Adipose tissue (tissue), 3 donors: ENCODE measurements around the gene BCL6B. TPM values are rescaled to one million over a fixed set of nuclear protein-coding genes. Genes with fewer than 3 reads are reported as not detected.

Experiments
- H3K27ac ChIP-seq: one replicate; pipeline ENCODE4 v1.5.1; 2013; ENCODE audit warnings: low read depth, low read length
- WGBS, 3 donors: extraction: QIAGEN DNeasy Blood & Tissue Kit; methylation state at CpG; one replicate each; pipeline ENCODE4 v1.1.7; 2013; 5-methylcytosine and 5-hydroxymethylcytosine counted together
- polyA plus RNA-seq, 3 donors: library from polyadenylated mRNA; stranded (reverse); fragments of 200-250 nt; gene quantifications; one replicate each; pipeline ENCODE4 v1.2.3, GENCODE V29; 2013
- donor health status: healthy with polysubstance abuse.
- donor health status: Bipolar disorder and iron deficiency.
- donor health status: healthy.

Gene BCL6B
- polyA plus RNA-seq, 3 donors = 3.1 to 23.0 (median 16.6) TPM

DNA sequence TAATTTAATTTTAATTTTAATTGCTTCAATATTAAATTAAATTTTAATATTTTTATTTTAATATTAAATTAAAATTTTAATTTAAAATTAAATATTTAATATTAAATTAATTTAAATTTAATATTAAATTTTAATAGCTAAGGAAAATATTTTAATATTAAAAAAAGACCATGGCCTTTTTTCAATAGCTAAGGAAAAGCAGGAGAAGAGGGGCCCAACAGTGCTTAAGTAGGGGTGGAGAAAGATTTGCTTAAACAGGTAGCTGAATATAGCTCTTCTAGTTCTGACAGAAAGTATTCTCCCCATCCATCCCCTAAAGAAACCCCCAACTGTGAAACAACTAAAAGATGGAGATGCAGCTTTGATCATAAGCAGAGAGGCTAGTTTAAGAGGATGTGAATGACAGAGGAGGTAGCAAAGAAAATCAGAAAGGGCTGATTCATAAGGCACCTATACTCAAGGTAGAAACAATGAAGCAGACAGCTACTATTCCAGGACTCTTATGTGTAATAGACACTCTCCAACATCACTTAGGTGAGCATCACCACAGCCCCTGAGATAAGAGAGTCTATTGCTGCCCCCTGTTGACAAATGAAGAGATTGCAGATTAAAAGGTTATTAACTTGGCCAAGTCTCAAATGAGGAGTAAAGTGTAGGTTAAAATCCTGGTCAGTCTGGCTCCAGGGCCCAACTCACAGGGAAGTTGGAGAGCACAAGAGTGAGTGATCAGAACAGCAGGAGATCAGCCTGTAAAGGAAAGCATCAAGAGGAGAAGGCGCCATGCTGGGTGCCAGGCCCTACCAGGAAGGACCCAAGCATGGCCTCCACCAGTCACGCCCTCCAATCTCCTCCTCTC is 18.2 kb upstream of the BCL6B start:
- 93 to 96% (median 94%) methylated on average over 2 of the region's 2 CpGs for WGBS, 3 donors
- no peak overlapping the region for H3K27ac ChIP-seq

DNA sequence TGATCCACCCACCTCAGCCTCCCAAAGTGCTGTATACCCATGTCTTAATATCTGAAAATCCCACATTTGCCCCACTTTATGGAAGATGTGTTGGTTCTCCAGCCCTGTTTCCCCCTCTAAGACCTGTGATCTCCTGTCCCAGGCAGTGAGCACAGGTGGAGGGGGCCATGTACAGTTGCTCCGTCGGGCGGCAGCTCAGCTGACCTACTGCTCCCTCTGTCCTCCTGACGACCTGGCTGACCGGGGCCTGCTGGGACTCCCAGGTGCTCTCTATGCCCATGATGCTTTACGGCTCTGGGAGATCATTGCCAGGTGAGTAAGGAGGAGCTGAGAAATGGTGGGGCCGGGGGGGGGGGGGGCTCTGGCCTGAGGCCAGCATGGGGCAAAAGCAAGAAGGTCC is 17.1 kb upstream of the BCL6B start:
- H3K27ac ChIP-seq = no peak overlapping the region
- 57 to 83% (median 74%) methylated on average over 6 to 7 of the region's 7 CpGs for WGBS, 3 donors

DNA sequence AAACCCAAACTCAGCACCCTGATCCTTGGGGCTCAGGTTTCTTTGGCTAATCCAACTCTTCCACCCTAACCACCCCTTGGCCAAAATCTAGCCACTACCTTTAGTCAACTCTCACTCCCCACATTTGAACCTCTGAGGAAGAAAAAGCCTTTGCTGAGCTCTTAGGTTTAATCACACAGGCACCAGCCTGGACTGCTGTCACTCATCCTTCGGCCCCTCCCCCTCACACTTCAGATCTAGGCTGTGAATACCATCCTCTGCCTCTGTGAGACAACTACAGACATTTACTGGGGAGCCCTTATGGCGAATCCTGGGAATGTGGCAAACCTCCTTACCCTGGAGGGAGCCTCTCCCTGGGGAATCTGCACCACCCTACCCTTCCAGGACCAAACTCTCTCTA is 15.7 kb upstream of the BCL6B start:
- 82 to 89% (median 84%) methylated on average over 2 of the region's 2 CpGs for WGBS, 3 donors
- H3K27ac ChIP-seq = no peak overlapping the region

DNA sequence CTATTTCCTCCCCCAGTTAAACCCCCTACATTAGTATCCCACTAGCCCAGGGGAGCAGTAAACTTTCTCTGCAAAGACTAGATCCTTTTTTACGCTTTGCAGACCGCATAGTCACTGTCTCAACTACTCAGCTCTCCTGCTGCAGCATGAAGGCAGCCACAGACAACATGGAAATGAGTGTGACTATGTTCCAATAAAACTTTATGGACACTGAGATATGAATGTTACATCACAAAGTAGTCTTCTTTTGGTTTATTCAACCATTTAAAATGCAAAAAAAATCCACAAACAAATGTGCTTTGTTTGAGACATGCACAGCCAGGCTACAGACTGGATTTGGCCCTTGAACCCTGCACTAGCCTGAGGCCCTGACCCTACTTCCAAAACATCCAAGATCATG is 12.3 kb upstream of the BCL6B start:
- no peak overlapping the region for H3K27ac ChIP-seq
- 84 to 91% (median 87%) methylated on average over 2 of the region's 2 CpGs for WGBS, 3 donors

DNA sequence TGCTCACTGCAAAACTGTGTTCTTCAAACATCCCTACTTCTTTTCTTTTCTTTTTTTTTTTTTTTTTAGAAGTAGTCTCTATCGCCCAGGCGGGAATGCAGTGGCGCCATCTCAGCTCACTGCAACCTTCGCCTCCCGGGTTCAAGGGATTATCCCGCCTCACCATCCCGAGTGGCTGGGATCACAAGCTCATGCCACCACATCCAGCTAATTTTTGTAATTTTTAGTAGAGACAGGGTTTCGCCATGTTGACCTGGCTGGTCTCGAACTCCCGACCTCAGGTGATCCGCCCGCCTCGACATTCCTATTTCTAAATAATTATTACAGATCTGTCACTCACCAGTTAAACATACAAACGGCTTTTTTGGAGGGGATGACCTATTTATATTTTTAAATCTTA is 11.4 kb upstream of the BCL6B start:
- 32 to 48% (median 39%) methylated on average over 13 to 14 of the region's 14 CpGs for WGBS, 3 donors
- no peak overlapping the region for H3K27ac ChIP-seq

DNA sequence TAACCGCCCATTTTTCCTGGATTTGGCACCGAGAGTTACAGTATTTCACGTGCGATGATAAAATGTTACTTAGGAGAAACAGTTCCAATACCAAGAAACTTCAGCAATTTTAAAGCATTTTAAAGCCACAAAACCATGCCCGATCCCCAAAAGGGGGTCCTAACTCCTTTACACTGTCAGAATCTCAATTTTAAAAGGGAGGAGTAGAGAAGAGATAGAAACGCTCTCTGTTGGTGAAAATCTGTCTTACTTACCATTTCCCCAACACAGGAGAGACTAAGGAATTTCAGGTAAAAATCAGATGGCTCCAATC is 11.0 kb upstream of the BCL6B start:
- H3K27ac ChIP-seq = peak overlapping the region; percentile 99
- 0 to 1% (median 0%) methylated on average over 6 of the region's 6 CpGs for WGBS, 3 donors

DNA sequence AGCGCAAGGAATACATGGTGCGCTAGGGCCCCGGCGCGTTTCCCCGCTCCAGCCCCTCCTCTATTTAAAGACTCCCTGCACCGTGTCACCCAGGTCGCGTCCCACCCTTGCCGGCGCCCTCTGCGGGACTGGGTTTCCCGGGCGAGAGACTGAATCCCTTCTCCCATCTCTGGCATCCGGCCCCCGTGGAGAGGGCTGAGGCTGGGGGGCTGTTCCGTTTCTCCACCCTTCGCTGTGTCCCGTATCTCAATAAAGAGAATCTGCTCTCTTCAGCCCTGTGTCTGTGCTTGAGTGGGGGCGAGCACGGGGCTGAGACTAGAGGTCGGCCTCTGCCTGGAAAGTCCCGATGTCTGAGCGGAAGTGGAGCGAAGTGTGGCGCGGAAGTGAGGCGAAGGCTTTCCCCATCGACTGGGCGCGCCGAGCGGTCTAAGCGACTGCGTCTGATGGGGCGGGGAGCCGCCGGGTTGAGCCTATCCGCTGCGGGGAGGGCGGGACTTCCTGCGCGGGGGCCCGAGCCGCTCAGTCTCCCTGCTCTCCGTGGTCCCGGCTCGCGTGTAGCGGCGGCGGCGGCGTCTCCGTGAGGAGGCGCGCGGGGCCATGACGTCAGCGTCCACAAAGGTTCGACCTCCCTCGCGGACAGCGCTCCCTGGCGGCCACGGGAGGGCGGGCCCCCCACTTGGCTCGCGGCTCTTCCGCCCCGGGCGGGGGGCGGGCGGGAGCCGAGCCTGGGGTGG is 8.4 kb upstream of the BCL6B start:
- 0 to 1% (median 1%) methylated on average over 52 to 75 of the region's 75 CpGs for WGBS, 3 donors
- peak overlapping the region; percentile 81 for H3K27ac ChIP-seq

DNA sequence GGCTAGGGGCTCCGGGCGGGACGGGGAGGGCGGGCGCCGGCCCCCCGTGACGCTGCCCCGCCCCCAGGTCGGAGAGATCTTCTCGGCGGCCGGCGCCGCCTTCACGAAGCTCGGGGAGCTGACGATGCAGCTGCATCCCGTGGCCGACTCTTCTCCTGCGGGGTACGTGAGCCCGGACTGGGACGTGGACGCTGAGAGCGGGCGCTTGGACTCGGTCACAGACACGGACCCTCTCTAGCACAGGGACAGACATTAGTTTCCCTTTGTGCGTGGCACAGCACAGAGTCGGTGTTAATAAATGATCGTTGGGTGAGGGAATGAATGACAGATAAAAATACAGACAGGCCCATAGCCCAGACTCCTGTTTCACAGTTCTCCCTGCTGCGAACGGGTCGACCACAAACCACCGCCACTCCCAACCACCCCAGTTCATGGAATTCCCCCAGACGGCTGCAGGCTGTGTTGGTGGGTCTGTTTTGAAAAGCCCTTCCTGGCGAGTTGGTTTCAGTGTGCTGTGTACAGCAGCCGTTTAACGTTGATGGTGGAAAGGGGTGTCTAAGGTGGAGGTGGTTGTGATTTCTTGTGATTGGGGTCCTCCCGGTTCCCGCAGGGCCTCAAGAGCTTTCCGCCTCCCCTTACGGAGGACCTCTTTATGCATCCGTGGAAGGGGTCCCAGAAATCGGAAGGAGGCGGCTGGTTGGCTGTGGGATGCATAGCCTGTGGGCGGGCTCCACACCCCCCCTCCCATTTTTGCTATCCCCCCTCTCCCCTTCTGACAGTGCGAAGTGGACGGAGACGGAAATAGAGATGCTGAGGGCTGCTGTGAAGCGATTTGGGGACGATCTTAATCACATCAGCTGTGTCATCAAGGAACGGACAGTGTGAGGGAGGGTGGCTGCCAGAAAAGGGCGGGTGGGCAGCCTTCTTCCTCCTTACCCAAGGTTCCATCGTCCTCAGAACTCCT is 7.6 kb upstream of the BCL6B start:
- H3K27ac ChIP-seq = peak overlapping the region; percentile 48
- WGBS, 3 donors = 8 to 21% (median 8%) methylated on average over 50 to 56 of the region's 56 CpGs

DNA sequence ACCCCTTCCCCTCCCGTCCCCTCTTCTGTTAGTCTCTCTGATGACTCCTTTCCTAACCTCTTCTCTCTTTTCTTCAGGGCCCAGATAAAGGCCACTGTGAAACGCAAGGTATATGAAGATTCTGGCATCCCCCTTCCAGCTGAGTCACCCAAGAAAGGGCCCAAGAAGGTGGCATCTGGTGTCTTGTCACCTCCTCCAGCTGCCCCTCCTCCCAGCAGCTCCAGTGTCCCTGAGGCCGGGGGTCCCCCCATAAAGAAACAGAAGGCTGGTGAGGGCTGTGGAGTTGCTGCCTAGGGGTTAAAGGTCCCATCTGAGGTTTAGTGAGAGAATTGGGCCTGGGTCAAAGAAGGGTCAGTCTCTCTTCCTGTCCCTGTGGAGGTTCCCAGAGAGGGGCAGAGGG is 6.4 kb upstream of the BCL6B start:
- H3K27ac ChIP-seq = no peak overlapping the region
- 87 to 91% (median 88%) methylated on average over 3 of the region's 3 CpGs for WGBS, 3 donors

DNA sequence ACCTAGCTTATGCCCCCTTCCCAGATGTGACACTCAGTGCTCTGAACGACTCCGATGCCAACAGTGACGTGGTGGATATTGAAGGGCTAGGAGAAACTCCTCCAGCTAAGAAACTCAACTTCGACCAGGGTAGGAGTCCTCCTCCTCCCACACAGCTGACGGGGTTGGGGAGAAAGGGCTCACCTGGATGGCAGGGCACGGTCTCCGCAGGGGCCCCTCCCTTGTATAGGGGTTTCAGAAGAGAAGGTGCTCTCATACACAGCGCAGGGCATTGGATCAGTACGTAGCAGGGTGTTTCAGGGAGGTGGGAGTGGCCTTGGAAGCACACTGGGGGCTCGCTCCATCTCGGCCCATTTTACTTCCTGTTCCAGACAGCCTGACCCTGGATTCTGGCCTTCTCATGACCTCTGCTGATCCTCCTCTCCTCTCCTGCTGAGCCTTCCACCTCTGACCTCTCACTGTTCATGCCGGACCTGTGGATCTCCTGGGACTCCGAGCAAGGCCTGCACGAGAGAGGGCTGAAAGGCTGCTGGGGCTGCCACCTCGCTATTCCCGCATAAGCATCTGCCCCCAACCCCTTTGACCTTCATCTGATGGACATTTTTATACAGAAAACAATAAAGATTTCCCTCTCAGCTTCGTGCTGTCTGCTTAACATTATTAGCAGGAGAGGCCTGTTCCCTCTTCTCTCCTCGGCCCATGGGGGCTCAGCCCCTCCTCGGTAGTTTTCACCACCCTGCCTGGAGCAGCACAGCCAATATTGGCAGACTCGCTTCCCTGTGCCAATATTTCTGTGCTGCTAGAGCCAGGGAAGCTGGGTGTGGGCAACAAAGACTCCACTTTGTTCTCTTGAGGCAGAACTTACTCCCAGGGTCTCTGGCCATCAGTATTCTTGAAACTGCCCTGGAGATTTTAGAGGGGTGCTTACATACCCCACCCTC is 5.7 kb upstream of the BCL6B start:
- no peak overlapping the region for H3K27ac ChIP-seq
- WGBS, 3 donors = 62 to 83% (median 79%) methylated on average over 20 of the region's 20 CpGs

DNA sequence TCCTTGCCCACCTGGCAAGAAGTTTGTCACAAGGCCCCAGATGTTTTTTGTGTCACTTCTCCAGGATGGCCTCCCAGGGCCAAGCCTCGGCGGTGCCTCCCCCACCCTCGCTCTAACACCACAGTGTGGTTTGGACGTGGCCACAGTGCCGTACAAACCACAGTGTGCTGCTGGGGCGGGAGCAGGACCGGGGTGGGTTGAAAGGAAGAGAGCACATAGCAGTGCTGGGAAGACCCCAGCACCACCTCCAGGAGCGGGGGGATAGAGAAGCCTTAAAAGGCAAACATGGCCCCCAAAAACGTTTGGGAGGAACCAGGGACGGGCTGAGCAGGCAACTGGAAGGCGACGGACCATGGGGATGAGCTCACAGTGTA is 5.0 kb upstream of the BCL6B start:
- H3K27ac ChIP-seq = peak overlapping the region; percentile 40
- WGBS, 3 donors = 34 to 80% (median 45%) methylated on average over 12 of the region's 12 CpGs

DNA sequence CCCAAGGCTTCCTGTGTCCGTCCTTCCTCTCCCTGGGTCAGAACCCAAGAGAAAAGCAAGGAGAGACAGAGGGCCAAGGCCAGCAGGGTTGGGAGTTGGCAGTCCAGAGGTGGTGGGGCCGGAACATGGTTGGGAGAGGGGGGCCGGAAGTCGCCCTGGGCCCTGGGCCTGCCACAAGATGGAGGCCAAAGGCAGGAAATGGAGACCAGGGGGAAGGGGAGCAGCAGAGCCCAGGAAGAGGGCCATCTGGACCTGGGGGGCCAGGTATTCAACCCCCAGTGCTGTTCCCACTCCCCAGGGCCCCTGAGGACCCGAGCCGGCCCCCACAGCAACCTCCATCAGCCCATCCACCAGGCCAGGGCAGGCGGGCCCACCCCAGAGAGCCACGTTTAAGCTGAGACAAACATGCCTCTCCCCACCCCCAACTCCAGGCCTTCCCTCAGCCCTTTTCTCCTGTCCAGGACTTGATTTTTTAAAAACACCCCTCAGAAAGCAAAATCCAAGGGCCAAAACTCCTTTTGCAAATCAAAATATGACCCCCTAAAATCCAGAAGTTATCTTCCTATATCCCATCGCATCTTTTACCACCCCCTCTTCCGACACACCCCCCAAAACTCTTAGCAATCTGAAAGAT is 4.4 kb upstream of the BCL6B start:
- 51 to 85% (median 69%) methylated on average over 8 to 10 of the region's 10 CpGs for WGBS, 3 donors
- peak overlapping the region; percentile 40 for H3K27ac ChIP-seq

DNA sequence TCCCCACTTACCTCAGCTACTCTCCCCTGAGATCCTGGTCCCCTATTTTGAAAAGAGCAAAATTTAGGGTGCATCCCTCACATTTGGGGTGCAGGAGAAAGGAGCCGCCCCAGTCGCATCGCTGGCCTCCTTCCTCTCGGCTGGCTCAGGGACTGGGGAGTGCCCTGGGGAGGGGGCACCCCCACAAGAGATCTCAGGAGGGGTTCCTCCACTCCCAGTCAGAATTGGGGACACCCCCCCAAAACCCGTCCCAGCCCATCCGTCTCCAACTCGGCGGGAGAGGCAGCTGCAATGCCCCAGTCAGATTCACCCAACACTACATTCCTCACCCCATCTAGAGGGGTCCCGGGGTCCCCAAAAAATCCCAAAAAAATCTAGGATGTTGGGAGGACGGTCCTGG is 3.5 kb upstream of the BCL6B start:
- WGBS, 3 donors = 36 to 52% (median 50%) methylated on average over 10 of the region's 10 CpGs
- no peak overlapping the region for H3K27ac ChIP-seq

DNA sequence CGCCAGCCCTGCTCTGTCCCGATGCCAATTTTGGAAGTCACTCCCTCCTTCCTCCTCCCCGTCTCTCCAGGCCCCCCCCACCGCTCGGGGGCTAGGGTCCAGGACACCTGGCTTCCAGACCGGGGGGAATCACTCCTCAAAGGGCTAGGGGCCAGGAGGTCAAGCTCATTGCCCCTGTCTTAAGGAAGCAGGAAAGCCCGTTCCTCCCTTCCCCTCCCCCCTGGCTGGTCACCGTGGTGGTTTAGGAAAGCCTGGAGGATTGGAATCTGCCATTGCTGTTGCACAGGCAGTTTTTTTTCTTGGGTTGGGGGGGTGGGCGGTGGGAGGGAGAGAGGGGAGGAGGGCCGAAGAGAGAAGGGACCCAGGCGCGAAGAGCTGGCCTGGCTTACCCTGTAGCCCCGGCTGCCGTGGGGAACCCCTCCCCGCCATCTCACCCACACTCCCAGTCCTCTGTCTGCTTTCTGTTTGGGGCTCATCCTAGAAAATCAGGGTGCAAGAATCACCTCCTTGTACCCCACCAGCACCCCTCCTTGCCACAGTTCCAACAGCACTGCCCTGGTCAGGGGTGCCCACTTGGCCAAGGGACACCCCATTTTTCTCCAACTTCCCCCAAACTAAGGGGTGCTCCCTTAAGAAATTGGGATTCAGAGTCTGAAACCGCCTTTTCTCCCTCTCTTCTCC is 2.9 kb upstream of the BCL6B start:
- 11 to 20% (median 13%) methylated on average over 12 to 16 of the region's 16 CpGs for WGBS, 3 donors
- no peak overlapping the region for H3K27ac ChIP-seq

DNA sequence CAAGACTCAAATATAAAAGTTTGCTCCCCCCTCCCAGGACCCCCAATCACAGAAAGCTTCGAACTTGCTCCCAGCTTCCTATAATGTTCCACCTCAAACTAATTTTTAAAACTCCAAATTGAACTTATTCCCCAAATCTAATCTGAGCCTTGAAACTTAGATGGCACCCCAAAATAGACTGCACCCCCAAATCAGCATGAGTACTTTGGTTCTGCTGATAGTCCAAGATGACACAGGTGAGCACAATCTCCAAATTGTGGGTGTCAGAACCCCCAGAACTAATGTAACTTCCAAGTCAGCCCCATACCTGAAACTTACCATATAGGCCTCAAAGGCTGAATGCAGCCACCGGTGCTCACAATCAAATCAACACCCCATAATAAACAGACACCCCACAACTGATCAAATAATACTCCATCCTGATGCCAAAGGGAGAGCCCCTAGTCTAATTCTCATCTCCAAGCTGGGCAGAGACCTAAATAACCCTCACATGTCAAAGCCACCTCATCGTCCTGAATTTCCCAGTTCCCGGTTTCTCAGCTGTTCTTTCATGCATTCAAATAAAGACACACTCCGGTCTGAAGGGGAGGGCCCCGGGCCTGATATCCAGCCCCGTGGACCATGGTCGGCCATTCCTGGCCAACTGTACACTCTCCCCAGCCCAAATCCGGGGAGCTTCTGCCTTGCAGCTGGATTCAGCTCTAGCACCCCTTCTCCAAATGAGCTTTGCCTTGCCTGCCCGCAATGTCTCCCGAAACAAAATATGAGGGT is 1.8 kb upstream of the BCL6B start:
- 60 to 66% (median 62%) methylated on average over 11 of the region's 11 CpGs for WGBS, 3 donors
- no peak overlapping the region for H3K27ac ChIP-seq
